Measurements from ENCODE around the gene CLCN2.
A peak's percentile ranks its signal among the peaks of the same experiment; 100 is the strongest.

Gene CLCN2

GRCh38 chr3:184325269-184325668, 36.1 kb downstream of the CLCN2 start:
- DNase-seq (ENCODE audit: low read depth) = no peak

DNA sequence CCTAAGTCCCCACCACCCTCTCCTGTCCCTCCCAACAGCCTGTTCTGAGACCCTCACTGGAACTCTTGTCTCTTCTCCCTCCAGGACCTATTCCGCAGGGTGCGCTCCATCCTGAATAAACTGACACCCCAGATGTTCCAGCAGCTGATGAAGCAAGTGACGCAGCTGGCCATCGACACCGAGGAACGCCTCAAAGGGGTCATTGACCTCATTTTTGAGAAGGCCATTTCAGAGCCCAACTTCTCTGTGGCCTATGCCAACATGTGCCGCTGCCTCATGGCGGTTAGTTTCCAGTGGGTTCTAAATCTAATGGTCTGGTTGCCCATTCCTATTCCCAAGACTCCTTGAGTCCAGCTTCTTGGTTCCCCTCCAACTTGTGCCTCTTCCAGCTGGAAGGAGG, 37.7 kb downstream of the CLCN2 start:
- DNase-seq (ENCODE audit: low read depth) = no peak

- no peak for DNase-seq (ENCODE audit: low read depth)
Observed at GRCh38 chr3:184322731-184323487, 38.5 kb downstream of the CLCN2 start.

DNA sequence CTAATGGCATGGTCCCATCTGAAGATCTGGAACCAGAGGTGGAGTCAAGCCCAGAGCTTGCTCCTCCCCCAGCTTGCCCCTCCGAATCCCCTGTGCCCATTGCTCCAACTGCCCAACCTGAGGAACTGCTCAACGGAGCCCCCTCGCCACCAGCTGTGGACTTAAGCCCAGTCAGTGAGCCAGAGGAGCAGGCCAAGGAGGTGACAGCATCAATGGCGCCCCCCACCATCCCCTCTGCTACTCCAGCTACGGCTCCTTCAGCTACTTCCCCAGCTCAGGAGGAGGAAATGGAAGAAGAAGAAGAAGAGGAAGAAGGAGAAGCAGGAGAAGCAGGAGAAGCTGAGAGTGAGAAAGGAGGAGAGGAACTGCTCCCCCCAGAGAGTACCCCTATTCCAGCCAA, 39.7 kb downstream of the CLCN2 start:
- no peak for DNase-seq (ENCODE audit: low read depth)

GRCh38 chr3:184320104-184320445, 41.3 kb downstream of the CLCN2 start:
- DNase-seq (ENCODE audit: low read depth) = peak; percentile 47

DNA sequence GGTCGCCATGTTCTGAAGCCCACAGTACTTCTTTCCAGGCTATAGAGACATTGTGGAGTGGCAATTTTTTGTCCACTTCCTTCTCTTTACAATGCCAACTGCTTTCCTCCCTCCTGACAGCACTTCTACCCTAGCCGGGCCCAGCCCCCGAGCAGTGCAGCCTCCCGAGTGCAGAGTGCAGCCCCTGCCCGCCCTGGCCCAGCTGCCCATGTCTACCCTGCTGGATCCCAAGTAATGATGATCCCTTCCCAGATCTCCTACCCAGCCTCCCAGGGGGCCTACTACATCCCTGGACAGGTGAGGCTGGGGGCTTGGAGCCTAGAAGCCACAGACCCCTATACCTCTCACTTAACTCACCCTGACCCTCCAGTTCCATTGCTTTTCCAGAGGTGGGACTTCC, 44.2 kb downstream of the CLCN2 start:
- no peak for DNase-seq (ENCODE audit: low read depth)

DNA sequence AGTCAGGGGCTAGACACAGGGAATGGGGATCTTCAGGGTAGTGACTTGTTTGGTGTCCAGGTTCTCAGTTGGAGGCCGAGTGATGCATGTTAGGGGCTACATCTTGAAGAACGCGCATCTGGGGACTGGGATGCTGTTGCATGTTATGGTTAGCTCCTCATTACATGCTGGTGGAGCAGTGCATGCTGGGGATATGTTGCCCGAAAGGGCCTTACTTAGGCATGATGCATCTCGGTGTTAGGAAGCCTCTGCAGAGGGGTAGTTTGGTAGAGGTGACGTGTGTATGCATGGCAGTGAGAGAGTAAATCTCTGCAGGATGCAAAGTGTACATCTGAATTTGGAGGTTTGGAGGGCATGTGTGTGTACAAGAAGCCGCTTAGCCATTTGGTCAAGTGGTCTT, 44.6 kb downstream of the CLCN2 start:
- DNase-seq (ENCODE audit: low read depth) = no peak

GRCh38 chr3:184315871-184316661, 45.3 kb downstream of the CLCN2 start:
- DNase-seq (ENCODE audit: low read depth) = no peak

- DNase-seq (ENCODE audit: low read depth) = no peak
Observed at GRCh38 chr3:184315543-184315867, 45.9 kb downstream of the CLCN2 start.

- peak; percentile 41 for DNase-seq (ENCODE audit: low read depth)
Observed at GRCh38 chr3:184314700-184315542, 46.5 kb downstream of the CLCN2 start.

DNA sequence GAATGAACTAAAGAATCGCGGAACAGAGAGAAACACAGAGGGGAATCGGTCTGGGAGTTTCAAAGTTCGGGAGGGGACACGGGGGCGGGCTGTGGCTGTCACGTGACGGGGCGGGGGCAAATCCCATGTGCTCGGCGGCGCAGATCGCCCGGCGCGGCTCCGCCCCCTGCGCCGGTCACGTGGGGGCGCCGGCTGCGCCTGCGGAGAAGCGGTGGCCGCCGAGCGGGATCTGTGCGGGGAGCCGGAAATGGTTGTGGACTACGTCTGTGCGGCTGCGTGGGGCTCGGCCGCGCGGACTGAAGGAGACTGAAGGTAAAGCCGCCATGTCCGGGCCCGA, 47.1 kb downstream of the CLCN2 start, which contains the start of gene EIF4G1:
TSS of gene EIF4G1 (plus strand) at position 244 of the 337 bp plus-strand sequence. CDS start 1,191 bp downstream, outside the sequence.
- peak; percentile 90 for DNase-seq (ENCODE audit: low read depth)

DNA sequence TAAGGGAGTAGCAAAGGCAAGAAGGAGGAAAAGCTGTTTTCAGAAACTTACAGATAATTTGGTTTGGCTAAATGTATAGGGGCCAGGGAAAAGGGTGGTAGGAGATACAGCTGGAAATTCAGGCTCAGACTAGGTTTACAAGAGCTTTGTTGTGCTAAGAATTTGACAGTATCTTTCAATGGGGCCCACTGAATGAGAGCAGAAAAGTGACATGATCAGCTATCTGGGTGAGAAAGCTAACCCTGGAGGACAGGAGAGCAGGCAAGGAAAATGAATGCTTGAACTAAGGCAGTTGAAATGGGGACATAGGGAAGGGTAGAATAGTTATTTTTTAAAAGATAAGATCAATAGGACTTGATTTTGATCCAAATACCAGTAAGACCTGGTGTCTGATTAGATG, 49.8 kb downstream of the CLCN2 start:
- no peak for DNase-seq (ENCODE audit: low read depth)

GRCh38 chr3:184308744-184309143, 52.7 kb downstream of the CLCN2 start:
- DNase-seq (ENCODE audit: low read depth) = no peak

DNA sequence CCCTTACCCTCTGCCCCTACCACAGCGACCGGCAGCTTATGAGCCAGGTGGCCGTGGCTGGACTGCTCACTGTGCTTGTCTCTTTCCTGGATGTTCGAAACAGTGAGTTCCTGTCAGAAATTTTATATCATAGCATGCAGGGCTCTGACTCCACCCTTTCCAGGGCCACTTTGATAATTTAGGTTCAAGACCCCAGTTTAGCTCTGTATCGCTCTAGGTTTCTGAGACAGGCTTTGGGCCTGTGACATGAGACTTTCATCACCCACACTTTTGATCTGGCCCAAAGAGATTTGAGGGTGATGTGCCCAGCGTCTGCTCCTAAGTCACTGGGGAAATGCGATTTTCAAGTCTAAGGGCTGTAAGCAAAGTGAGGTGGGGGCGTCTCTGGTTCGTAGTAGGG, 53.5 kb downstream of the CLCN2 start:
- no peak for DNase-seq (ENCODE audit: low read depth)

GRCh38 chr3:184306341-184306972, 54.9 kb downstream of the CLCN2 start:
- DNase-seq (ENCODE audit: low read depth) = no peak

DNA sequence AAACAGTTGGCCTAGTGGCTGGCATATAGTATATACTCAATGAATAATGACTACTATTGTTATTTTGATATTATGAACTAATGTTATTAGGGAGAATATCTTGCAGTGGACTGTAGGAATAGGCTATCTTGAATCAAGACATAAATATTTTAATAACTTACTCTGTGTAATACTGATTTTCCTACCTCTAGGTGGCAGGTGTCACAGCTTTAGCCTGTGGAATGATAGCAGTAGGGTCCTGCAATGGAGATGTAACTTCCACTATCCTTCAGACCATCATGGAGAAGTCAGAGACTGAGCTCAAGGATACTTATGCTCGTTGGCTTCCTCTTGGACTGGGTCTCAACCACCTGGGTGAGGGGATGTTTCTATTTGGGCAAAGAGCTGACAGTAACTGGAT, 55.8 kb downstream of the CLCN2 start:
- DNase-seq (ENCODE audit: low read depth) = no peak

DNA sequence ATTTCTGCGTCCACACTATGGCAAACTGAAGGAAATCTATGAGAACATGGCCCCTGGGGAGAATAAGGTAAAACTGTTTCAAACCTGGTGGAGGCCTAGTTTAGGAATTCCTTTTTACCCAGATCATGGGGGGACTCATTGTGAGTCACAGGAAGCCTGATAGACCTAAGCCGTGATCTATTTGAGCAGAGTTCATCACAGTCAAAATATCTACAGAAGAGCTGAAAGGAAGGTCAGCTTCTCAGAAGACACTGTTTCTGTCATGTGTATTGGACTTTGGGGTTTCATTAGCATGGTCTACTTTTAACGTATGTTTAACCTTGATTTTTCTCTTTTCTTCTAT, 61.1 kb downstream of the CLCN2 start:
- no peak for DNase-seq (ENCODE audit: low read depth)

DNA sequence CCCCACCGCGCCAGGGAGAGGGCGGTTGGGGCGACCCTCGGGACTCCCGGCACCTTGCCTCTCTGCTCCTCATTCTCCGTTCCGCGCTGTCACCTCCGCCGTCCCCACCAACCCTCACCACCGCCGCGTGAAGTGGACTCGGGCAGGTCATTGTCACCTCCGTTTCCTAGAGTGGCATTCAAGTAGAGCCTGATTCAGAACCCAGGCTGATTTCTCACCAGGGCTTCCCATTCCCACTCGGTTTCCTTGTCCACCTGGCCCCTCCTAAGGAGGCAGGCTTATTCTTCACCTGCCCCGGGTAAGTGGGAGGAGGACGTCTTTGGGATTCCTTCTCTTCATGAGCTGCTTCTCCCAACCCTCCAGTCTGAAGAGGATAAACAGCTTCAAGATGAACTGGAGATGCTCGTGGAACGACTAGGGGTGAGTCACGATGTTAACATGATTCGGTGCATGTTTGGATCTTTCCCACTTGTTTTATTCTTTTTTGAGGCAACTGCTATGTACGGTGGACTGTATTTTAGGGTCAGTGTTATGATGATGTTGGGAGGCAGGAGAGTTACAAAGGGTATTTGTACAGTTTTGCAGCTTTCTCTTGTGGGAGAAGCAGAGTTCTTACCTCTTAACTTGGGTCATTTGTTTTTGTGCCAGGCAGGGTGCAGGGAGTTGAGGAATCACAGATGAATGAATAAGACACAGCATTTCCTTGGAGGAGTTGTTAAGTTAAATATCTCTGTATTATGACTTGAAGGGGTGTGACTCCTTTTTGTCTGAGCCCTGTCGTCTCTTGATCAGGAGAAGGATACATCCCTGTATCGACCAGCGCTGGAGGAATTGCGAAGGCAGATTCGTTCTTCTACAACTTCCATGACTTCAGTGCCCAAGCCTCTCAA, 61.7 kb downstream of the CLCN2 start:
- no peak for DNase-seq (ENCODE audit: low read depth)

- peak; percentile 98 for DNase-seq (ENCODE audit: low read depth)
Observed at GRCh38 chr3:184298759-184299487, 62.5 kb downstream of the CLCN2 start, which contains the start of gene PSMD2. Gene PSMD2 (plus strand): TSS chr3:184299241. CDS start chr3:184299267, 26 bp downstream.

DNA sequence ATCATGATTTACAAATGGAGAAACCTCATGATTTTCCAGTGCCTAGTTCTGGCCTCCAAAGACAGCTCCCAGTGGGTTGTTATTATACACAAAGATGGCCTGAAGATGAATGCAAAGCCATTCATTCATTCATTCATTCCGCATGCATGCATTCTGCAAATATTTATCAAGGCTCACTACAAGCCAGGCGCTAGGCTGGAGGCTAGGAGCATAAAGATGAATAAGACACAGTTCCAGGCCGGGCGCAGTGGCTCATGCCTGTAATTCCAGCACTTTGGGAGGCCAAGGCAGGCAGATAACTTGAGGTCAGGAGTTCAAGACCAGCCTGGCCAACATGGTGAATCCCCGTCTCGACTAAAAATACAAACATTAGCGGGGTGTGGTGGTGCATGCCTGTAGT, 64.8 kb downstream of the CLCN2 start:
- no peak for DNase-seq (ENCODE audit: low read depth)
